ENCODE data around the gene NKX6-1.
A peak's percentile ranks its signal among the peaks of the same experiment; 100 is the strongest.

The NKX6-1 gene

GRCh38 chr4:84472154-84472553 lies 26.9 kb downstream of the NKX6-1 start:
- no peak for DNase-seq

GRCh38 chr4:84470204-84470785 lies 28.8 kb downstream of the NKX6-1 start:
- DNase-seq = no peak

GRCh38 chr4:84467601-84468000 lies 31.5 kb downstream of the NKX6-1 start:
- DNase-seq = no peak

GRCh38 chr4:84459783-84460182 lies 39.3 kb downstream of the NKX6-1 start:
- no peak for DNase-seq

GRCh38 chr4:84456157-84456556 lies 42.9 kb downstream of the NKX6-1 start:
- DNase-seq = no peak

- peak; percentile 2 for DNase-seq
These were observed 43.4 kb downstream of the NKX6-1 start for GRCh38 chr4:84455697-84456096.

GRCh38 chr4:84451546-84451945 lies 47.5 kb downstream of the NKX6-1 start:
- DNase-seq = peak; percentile 6

GRCh38 chr4:84443523-84443922 lies 55.6 kb downstream of the NKX6-1 start:
- no peak for DNase-seq

GRCh38 chr4:84442778-84443177 lies 56.3 kb downstream of the NKX6-1 start:
- no peak for DNase-seq

Data from NCI-H510A treated with DMSO at 0.1 percent for 48 hours (cell line).